DOHH2 (cell line): ENCODE data around the gene TRAPPC2L.

Experiments used
- H3F3A ChIP-seq: fragments of 200-600 bp; sonication (generic), shearing (Covaris generic); 2 replicates; pipeline ENCODE4 v1.6.0; 2016; ENCODE audit warnings: antibody characterized with exemption, mild to moderate bottlenecking; ENCODE audit not compliant: control insufficient read depth, insufficient read depth
- H3K27ac ChIP-seq: fragments of 200-600 bp; sonication (generic); 2 replicates; pipeline ENCODE4 v1.5.1; 2014; ENCODE audit warnings: low read depth, mild to moderate bottlenecking, low read length, moderate library complexity
- H3K27me3 ChIP-seq: fragments of 200-600 bp; sonication (generic); 2 replicates; pipeline ENCODE4 v1.6.1; 2014; ENCODE audit warnings: mild to moderate bottlenecking, low read length, mixed read lengths; ENCODE audit not compliant: control insufficient read depth
- H3K36me3 ChIP-seq: fragments of 200-600 bp; sonication (generic); 2 replicates; pipeline ENCODE4 v1.6.1; 2014; ENCODE audit warnings: mild to moderate bottlenecking, low read length, moderate library complexity, mixed read lengths; ENCODE audit not compliant: control insufficient read depth
- H3K4me1 ChIP-seq: fragments of 200-600 bp; sonication (generic); 2 replicates; pipeline ENCODE4 v1.6.1; 2014; ENCODE audit warnings: mild to moderate bottlenecking, low read length, mixed read lengths; ENCODE audit not compliant: control insufficient read depth
- H3K4me2 ChIP-seq: fragments of 200-600 bp; sonication (generic); 2 replicates; pipeline ENCODE4 v1.6.0; 2014; ENCODE audit warnings: mild to moderate bottlenecking, low read length, moderate library complexity
- H3K4me3 ChIP-seq: fragments of 200-600 bp; sonication (generic); 2 replicates; pipeline ENCODE4 v1.5.1; 2014; ENCODE audit warnings: mild to moderate bottlenecking, low read length, mixed read lengths
- H3K79me2 ChIP-seq: fragments of 200-600 bp; sonication (generic); 2 replicates; pipeline ENCODE4 v1.6.1; 2014; ENCODE audit warnings: mild to moderate bottlenecking, low read length, mixed read lengths; ENCODE audit not compliant: control insufficient read depth
- H3K9me2 ChIP-seq: fragments of 200-600 bp; sonication (generic); replicated peaks from 2 replicates; pipeline ENCODE4 v1.6.1; 2014; ENCODE audit warnings: mild to moderate bottlenecking, low read length, mixed read lengths; ENCODE audit not compliant: control insufficient read depth
- H3K9me3 ChIP-seq: fragments of 200-600 bp; sonication (generic); 2 replicates; pipeline ENCODE4 v1.6.1; 2014; ENCODE audit warnings: antibody characterized with exemption, low read length, mixed read lengths; ENCODE audit not compliant: control insufficient read depth, insufficient read depth
- H4K20me1 ChIP-seq: fragments of 200-600 bp; sonication (generic); 2 replicates; pipeline ENCODE4 v1.6.0; 2014; ENCODE audit warnings: low read depth, mild to moderate bottlenecking, antibody characterized with exemption, low read length, moderate library complexity; ENCODE audit not compliant: control insufficient read depth, insufficient read depth
- CTCF ChIP-seq: fragments of 200-600 bp; sonication (generic); IDR thresholded peaks from one replicate; pipeline ENCODE4 v1.5.1; 2014; ENCODE audit warnings: antibody characterized with exemption, mild to moderate bottlenecking, low read depth, low read length; ENCODE audit not compliant: poor library complexity, severe bottlenecking
- EZH2phosphoT487 ChIP-seq: fragments of 200-600 bp; sonication (generic); IDR thresholded peaks from 2 replicates; pipeline ENCODE4 v1.6.1; 2017; ENCODE audit warnings: borderline replicate concordance, mild to moderate bottlenecking, antibody characterized with exemption, low read length, moderate library complexity, mixed read lengths

TRAPPC2L gene

GRCh38 chr16:88810912-88811768, 45.8 kb upstream of the TRAPPC2L start:
- Histone ChIP-seq H3K27ac (peak overlapping the region; percentile 81), H3K4me1 (peaks cover 30% of the 10 kb centered on the region), H3K36me3 (peaks cover 52% of the 10 kb centered on the region), H3K9me3 (peaks cover 7% of the 10 kb centered on the region; the same call in 1 of the 2 replicates), H4K20me1 (no peaks in the 10 kb centered on the region), H3K4me2 (peak overlapping the region; percentile 95), H3K27me3 (no peaks in the 10 kb centered on the region), H3K4me3 (peak overlapping the region; percentile 87), H3F3A (peaks cover 10% of the 10 kb centered on the region), H3K9me2 (no peaks in the 10 kb centered on the region), H3K79me2 (peaks cover 39% of the 10 kb centered on the region)
- TF ChIP-seq CTCF (no peak), EZH2phosphoT487 (no peak)

- H3K27ac ChIP-seq: peak within 1 kb of the TSS; percentile 81
Measured at GRCh38 chr16:88811769-88812512, 45.0 kb upstream of the TRAPPC2L start, which contains the start of gene APRT. Gene APRT, minus strand, starts transcription at chr16:88811928. Its CDS starts 29 bp downstream, at chr16:88811899.

More at GRCh38 chr16:88811769-88812512, 45.0 kb upstream of the TRAPPC2L start, which contains the start of gene APRT:
- Histone ChIP-seq H3K27me3 (no peaks in the 10 kb centered on the region), H3F3A (peaks cover 10% of the 10 kb centered on the region), H3K4me3 (peak within 1 kb of the TSS; percentile 87), H3K4me2 (peak within 1 kb of the TSS; percentile 95), H3K79me2 (peaks cover 31% of the 10 kb centered on the region), H4K20me1 (no peaks in the 10 kb centered on the region), H3K36me3 (peaks cover 44% of the 10 kb centered on the region), H3K9me2 (no peaks in the 10 kb centered on the region), H3K9me3 (peaks cover 7% of the 10 kb centered on the region; the same call in 1 of the 2 replicates), H3K4me1 (peaks cover 28% of the 10 kb centered on the region)
- TF ChIP-seq CTCF (no peak), EZH2phosphoT487 (no peak)
